BE2C (cell line): Measurements from ENCODE around the gene FAM120C.
A peak's percentile ranks its signal among the peaks of the same experiment; 100 is the strongest.

Experiments
- DNase-seq: peaks from one replicate; pipeline ENCODE4 v3.0.0-alpha.2; 2020
- H3K27me3 ChIP-seq: fragments of 250-450 bp; sonication (Bioruptor Pico); 2 replicates; pipeline ENCODE4 v1.5.1; 2020; ENCODE audit warnings: mild to moderate bottlenecking
- H3K36me3 ChIP-seq: fragments of 250-450 bp; sonication (Bioruptor Pico); 2 replicates; pipeline ENCODE4 v1.5.1; 2020; ENCODE audit warnings: mild to moderate bottlenecking
- H3K4me1 ChIP-seq: fragments of 250-450 bp; sonication (Bioruptor Pico); 2 replicates; pipeline ENCODE4 v1.5.1; 2020
- H3K4me3 ChIP-seq: 2 replicates; pipeline ENCODE4 v1.5.1; 2011; ENCODE audit warnings: low read depth, low read length
- H3K9me3 ChIP-seq: fragments of 250-450 bp; sonication (Bioruptor Pico); 2 replicates; pipeline ENCODE4 v1.5.1; 2020
- CTCF ChIP-seq: IDR thresholded peaks from 2 replicates; pipeline ENCODE4 v1.5.1; 2012; ENCODE audit warnings: mild to moderate bottlenecking, low read depth, low read length

The FAM120C gene

GRCh38 chrX:54043541-54044125, 139.4 kb downstream of the FAM120C start:
- TF ChIP-seq CTCF: no peak
- DNase-seq: no peak
- H3K9me3 ChIP-seq: no peaks in the 10 kb centered on the region
- H3K4me3 ChIP-seq: peak overlapping the region; percentile 80
- no peaks in the 10 kb centered on the region for H3K27me3 ChIP-seq
- H3K36me3 ChIP-seq: no peaks in the 10 kb centered on the region; the same call in 1 of the 2 replicates
- H3K4me1 ChIP-seq: no peaks in the 10 kb centered on the region; the same call in 1 of the 2 replicates

- DNase-seq: no peak
- no peaks in the 10 kb centered on the region; the same call in 1 of the 2 replicates for H3K4me1 ChIP-seq
- no peaks in the 10 kb centered on the region for H3K27me3 ChIP-seq
- TF ChIP-seq CTCF: no peak
- H3K9me3 ChIP-seq: no peaks in the 10 kb centered on the region
- peak overlapping the region; percentile 80 for H3K4me3 ChIP-seq
- H3K36me3 ChIP-seq: no peaks in the 10 kb centered on the region; the same call in 1 of the 2 replicates
These were observed 140.0 kb downstream of the FAM120C start for GRCh38 chrX:54043056-54043455.

GRCh38 chrX:54042609-54043021, 140.4 kb downstream of the FAM120C start:
- DNase-seq: peak; percentile 68
- no peaks in the 10 kb centered on the region; the same call in 1 of the 2 replicates for H3K4me1 ChIP-seq
- no peaks in the 10 kb centered on the region for H3K27me3 ChIP-seq
- no peaks in the 10 kb centered on the region for H3K9me3 ChIP-seq
- peak overlapping the region; percentile 80 for H3K4me3 ChIP-seq
- TF ChIP-seq CTCF: peak; percentile 33; the same call in 1 of the 2 replicates
- no peaks in the 10 kb centered on the region; the same call in 1 of the 2 replicates for H3K36me3 ChIP-seq

- no peaks in the 10 kb centered on the region; the same call in 1 of the 2 replicates for H3K36me3 ChIP-seq
- H3K4me1 ChIP-seq: no peaks in the 10 kb centered on the region
- no peak for TF ChIP-seq CTCF
- no peaks in the 10 kb centered on the region for H3K27me3 ChIP-seq
- no peaks in the 10 kb centered on the region for H3K9me3 ChIP-seq
- DNase-seq: no peak
- no peak overlapping the region for H3K4me3 ChIP-seq
These were observed 152.7 kb downstream of the FAM120C start for GRCh38 chrX:54030329-54030728.

GRCh38 chrX:54029529-54030143, 153.4 kb downstream of the FAM120C start:
- no peak for TF ChIP-seq CTCF
- DNase-seq: no peak
- Histone ChIP-seq H3K36me3 (no peaks in the 10 kb centered on the region; the same call in 1 of the 2 replicates), H3K27me3 (no peaks in the 10 kb centered on the region), H3K4me3 (no peak overlapping the region), H3K9me3 (no peaks in the 10 kb centered on the region), H3K4me1 (no peaks in the 10 kb centered on the region)

GRCh38 chrX:54024350-54024749, 158.7 kb downstream of the FAM120C start:
- no peaks in the 10 kb centered on the region for H3K4me1 ChIP-seq
- no peaks in the 10 kb centered on the region for H3K27me3 ChIP-seq
- H3K36me3 ChIP-seq: peaks cover 6% of the 10 kb centered on the region
- no peak for TF ChIP-seq CTCF
- no peak for DNase-seq
- H3K4me3 ChIP-seq: no peak overlapping the region
- no peaks in the 10 kb centered on the region for H3K9me3 ChIP-seq
